ENCODE results near the gene IGSF6.
A peak's percentile ranks its signal among the peaks of the same experiment; 100 is the strongest.

The IGSF6 gene

DNA sequence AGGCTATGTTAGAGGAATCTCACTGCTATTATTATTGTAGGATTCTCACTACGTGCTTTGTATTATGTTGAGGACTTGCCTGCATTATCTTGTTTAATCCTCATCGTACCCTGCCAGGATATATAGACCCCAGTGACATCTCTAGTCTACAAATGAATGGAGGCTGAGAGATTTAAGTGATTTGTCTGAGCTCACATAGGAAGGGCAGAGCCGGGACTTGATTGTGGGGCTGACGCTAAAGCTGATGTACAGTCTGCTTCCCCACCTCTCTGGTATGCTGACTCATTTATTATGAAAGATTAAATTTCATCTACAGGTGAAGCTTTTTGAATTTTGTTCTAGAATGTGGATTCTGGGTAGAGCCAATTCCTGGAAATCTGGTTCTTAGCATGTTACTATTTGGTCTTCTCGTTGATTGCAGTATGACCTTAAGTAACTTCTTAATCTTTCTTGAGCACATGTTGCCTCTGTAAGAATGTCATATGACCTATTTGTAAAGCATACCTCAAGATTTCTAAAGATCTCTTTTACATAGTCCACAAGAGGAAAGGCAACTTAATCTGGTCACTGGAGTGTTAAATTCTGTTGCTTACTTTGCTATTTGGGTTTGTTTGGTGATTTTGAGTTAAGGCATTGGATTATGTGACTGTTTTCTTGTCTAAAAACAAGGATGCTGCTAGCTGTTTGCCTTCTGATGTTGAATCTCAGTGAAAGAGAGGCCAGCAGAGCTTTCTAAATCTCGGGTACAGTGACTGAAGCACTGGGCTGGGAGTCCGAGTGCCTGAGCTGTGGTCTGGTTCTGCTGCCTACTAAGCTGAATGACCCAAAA is 40.6 kb downstream of the IGSF6 start (continued):
- TF ChIP-seq BCL11B (tag by site-specific recombination; IDR thresholded peaks at IDR 0.05; ENCODE audit: low read depth) (no peak), ZNF670 (tag by site-specific recombination; IDR thresholded peaks at IDR 0.05; ENCODE audit: low read depth) (no peak), ZNF335 (tag by site-specific recombination; conservative IDR thresholded peaks at IDR 0.05) (0 out of 2 replicates have a peak, but pooled peaks have one; percentile 31), ZEB2 (tag by site-specific recombination; IDR thresholded peaks at IDR 0.05) (0 out of 2 replicates have a peak, but pooled peaks have one; percentile 12), TRIM28 (IDR thresholded peaks at IDR 0.05; ENCODE audit: borderline replicate concordance, low read length) (0 out of 2 replicates have a peak, but pooled peaks have one; percentile 39), ZNF248 (tag by site-specific recombination; IDR thresholded peaks at IDR 0.05) (no peak), SP3 (tag by site-specific recombination; IDR thresholded peaks at IDR 0.05) (no peak), HOXC10 (CRISPR knock-in tag; IDR thresholded peaks at IDR 0.05) (no peak), IKZF3 (tag by site-specific recombination; IDR thresholded peaks at IDR 0.05) (no peak), ZNF133 (tag by site-specific recombination; IDR thresholded peaks at IDR 0.05) (no peak)
- TF ChIP-seq, protein P1, sequence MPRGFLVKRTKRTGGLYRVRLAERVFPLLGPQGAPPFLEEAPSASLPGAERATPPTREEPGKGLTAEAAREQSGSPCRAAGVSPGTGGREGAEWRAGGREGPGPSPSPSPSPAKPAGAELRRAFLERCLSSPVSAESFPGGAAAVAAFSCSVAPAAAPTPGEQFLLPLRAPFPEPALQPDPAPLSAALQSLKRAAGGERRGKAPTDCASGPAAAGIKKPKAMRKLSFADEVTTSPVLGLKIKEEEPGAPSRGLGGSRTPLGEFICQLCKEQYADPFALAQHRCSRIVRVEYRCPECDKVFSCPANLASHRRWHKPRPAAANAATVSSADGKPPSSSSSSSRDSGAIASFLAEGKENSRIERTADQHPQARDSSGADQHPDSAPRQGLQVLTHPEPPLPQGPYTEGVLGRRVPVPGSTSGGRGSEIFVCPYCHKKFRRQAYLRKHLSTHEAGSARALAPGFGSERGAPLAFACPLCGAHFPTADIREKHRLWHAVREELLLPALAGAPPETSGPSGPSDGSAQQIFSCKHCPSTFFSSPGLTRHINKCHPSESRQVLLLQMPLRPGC (tag by site-specific recombination; IDR thresholded peaks at IDR 0.05), result no peak

DNA sequence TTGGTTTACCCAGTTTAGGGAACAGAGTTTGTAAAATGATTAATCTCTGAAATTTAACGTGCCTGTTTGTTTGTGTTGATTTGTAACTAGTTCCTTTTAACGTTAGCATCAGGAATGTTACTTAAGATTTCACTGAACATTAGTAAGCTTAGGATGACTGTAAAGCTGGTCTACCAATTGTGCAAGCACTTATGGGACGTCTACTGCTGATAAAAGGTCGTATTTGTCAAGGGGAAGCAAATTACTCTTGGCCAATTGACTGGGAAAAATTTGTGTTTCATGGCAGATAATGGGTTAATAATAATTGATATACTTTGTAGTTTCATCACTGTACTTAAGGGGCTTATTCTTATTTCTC is 41.2 kb downstream of the IGSF6 start:
- Histone ChIP-seq H3K4me3 (ENCODE audit: low read depth, low read length) (no peak overlapping the region), H3K9me3 (ENCODE audit: control insufficient read depth, insufficient read depth, low read depth, low read length) (no peaks in the 10 kb centered on the region), H3K27ac (ENCODE audit: extremely low read depth, low read depth, low read length) (no peak overlapping the region), H3K36me3 (ENCODE audit: control insufficient read depth in 2 of 2, insufficient read depth in 1 of 2, low read length in 2 of 2) (peaks cover 0 to 2% of the 10 kb centered on the region in 2 experiments; a peak in 2 of 3 replicates), H3K4me1 (ENCODE audit: control insufficient read depth, insufficient read depth, low read length) (peaks cover 33% of the 10 kb centered on the region)
- POLR2A ChIA-PET, result interaction anchor here (1.0 kb wide), 1 partner anchor 20 kb away, joined by 5 read pairs; no protein-coding TSS in a partner anchor
- CTCF ChIA-PET, result interaction anchor here (1.0 to 1.6 kb wide), 2 partner anchors 46 to 689 kb away, joined by 3 read pairs; no protein-coding TSS in a partner anchor
- TF ChIP-seq ZNF10 (tag by site-specific recombination; IDR thresholded peaks at IDR 0.05) (peak; percentile 86), ZBTB8A (tag by site-specific recombination; IDR thresholded peaks at IDR 0.05) (no peak)

GRCh38 chr16:21610766-21611165 is 41.6 kb downstream of the IGSF6 start:
- no peak overlapping the region for H3K27ac ChIP-seq (ENCODE audit: extremely low read depth, low read depth, low read length)
- ChIA-PET CTCF (interaction anchor here (1.6 kb wide), 1 partner anchor 47 kb away, joined by 3 read pairs; no protein-coding TSS in a partner anchor), POLR2A (interaction anchor here (1.0 kb wide), 1 partner anchor 20 kb away, joined by 5 read pairs; no protein-coding TSS in a partner anchor)

More at GRCh38 chr16:21610766-21611165, 41.6 kb downstream of the IGSF6 start:
- H3K4me3 ChIP-seq (ENCODE audit: low read depth, low read length), result no peak overlapping the region
- TF ChIP-seq, protein P2, sequence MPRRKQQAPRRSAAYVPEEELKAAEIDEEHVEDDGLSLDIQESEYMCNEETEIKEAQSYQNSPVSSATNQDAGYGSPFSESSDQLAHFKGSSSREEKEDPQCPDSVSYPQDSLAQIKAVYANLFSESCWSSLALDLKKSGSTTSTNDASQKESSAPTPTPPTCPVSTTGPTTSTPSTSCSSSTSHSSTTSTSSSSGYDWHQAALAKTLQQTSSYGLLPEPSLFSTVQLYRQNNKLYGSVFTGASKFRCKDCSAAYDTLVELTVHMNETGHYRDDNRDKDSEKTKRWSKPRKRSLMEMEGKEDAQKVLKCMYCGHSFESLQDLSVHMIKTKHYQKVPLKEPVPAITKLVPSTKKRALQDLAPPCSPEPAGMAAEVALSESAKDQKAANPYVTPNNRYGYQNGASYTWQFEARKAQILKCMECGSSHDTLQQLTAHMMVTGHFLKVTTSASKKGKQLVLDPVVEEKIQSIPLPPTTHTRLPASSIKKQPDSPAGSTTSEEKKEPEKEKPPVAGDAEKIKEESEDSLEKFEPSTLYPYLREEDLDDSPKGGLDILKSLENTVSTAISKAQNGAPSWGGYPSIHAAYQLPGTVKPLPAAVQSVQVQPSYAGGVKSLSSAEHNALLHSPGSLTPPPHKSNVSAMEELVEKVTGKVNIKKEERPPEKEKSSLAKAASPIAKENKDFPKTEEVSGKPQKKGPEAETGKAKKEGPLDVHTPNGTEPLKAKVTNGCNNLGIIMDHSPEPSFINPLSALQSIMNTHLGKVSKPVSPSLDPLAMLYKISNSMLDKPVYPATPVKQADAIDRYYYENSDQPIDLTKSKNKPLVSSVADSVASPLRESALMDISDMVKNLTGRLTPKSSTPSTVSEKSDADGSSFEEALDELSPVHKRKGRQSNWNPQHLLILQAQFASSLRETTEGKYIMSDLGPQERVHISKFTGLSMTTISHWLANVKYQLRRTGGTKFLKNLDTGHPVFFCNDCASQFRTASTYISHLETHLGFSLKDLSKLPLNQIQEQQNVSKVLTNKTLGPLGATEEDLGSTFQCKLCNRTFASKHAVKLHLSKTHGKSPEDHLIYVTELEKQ (tag by site-specific recombination; IDR thresholded peaks at IDR 0.05; ENCODE audit: borderline replicate concordance), result no peak
- TF ChIP-seq PRDM6 (tag by site-specific recombination; IDR thresholded peaks at IDR 0.05), result peak; percentile 67
- H3K36me3 ChIP-seq (ENCODE audit: control insufficient read depth in 2 of 2, insufficient read depth in 1 of 2, low read length in 2 of 2), result no peaks in the 10 kb centered on the region; a peak in 1 of 3 replicates
- no peaks in the 10 kb centered on the region for H3K9me3 ChIP-seq (ENCODE audit: control insufficient read depth, insufficient read depth, low read depth, low read length)
- H3K4me1 ChIP-seq (ENCODE audit: control insufficient read depth, insufficient read depth, low read length), result peaks cover 33% of the 10 kb centered on the region

Measured in HEK293 (cell line).